Heart right ventricle (tissue), 16 donors: ENCODE results near the gene INPP5D. TPM values are rescaled to one million over a fixed set of nuclear protein-coding genes. Genes with fewer than 3 reads are reported as not detected.

ENCODE experiments used
- ATAC-seq, 8 donors: fragments of 200-7000 bp; cut with Tn5 transposase; one replicate each; pipeline ENCODE4 v1.9.1; 2020; ENCODE audit warnings: mild to moderate bottlenecking in 8 of 8, moderate library complexity in 8 of 8, moderate number of reproducible peaks in 1 of 8
- DNase-seq, 2 donors: peaks; one replicate each; pipeline ENCODE4 v3.0.0-alpha.2; 2020
- H3K27ac ChIP-seq, 10 donors: fragments of 200-600 bp; sonication (generic) in 2 of 10; one replicate each; pipeline versions ENCODE4 v1.5.0 to v1.8.0; 2020 to 2022; ENCODE audit warnings: mild to moderate bottlenecking in 3 of 10
- H3K27me3 ChIP-seq, 7 donors: fragments of 200-600 bp; one replicate each; pipeline ENCODE4 v1.8.0; 2021 to 2022; ENCODE audit warnings: mild to moderate bottlenecking in 2 of 7
- H3K36me3 ChIP-seq, 9 donors: fragments of 200-600 bp; sonication (generic) in 1 of 9; one replicate each; pipeline versions ENCODE4 v1.5.0 to v1.8.0; 2020 to 2022; ENCODE audit warnings: mild to moderate bottlenecking in 2 of 9
- H3K4me1 ChIP-seq, 9 donors: fragments of 200-600 bp; sonication (generic) in 1 of 9; one replicate each; pipeline versions ENCODE4 v1.5.0 to v1.8.0; 2020 to 2022; ENCODE audit warnings: mild to moderate bottlenecking in 4 of 9
- H3K4me3 ChIP-seq, 10 donors: fragments of 200-600 bp; sonication (generic) in 2 of 10; one replicate each; pipeline versions ENCODE4 v1.5.0 to v1.8.0; 2020 to 2022; ENCODE audit warnings: mild to moderate bottlenecking in 7 of 10, moderate library complexity in 2 of 10
- H3K9me3 ChIP-seq, 11 donors: fragments of 200-600 bp in 10 of 11; sonication (generic) in 2 of 11; one replicate each; pipeline versions ENCODE4 v1.5.0 to v1.8.0; 2013 to 2022; ENCODE audit warnings: mild to moderate bottlenecking in 2 of 11, control low read depth in 1 of 11, moderate library complexity in 1 of 11
- WGBS, 2 donors: extraction: QIAGEN DNeasy Blood & Tissue Kit; methylation state at CpG; one replicate each; pipeline ENCODE4 v1.1.7; 2013; ENCODE audit warnings: inconsistent platforms in 1 of 2; 5-methylcytosine and 5-hydroxymethylcytosine counted together
- intact Hi-C, 10 donors: fragments of 100-400 bp; cut with DNase I; formaldehyde crosslinking; loops; one replicate each; pipeline versions ENCODE4 v1.11.1 to v1.14.2; 2022
- polyA plus RNA-seq, 2 donors: library from polyadenylated mRNA; stranded (reverse); fragments of 200-250 nt; gene quantifications; one replicate each; pipeline ENCODE4 v1.2.3, GENCODE V29; 2013
- total RNA-seq, 10 donors: library from RNA; stranded (reverse); fragmentation: NEBNext Ultra II Directional in 3 of 10; extraction: Animal tissue kit (Norgen Biotek cat#: 25700) in 3 of 10; gene quantifications; one replicate each; pipeline versions ENCODE4 v1.2.1 to v1.2.4, GENCODE V29; 2021 to 2023
- TF ChIP-seq, protein P1 (sequence below), 9 donors: fragments of 200-600 bp; sonication (generic) in 2 of 9; IDR thresholded peaks; one replicate each; pipeline versions ENCODE4 v1.5.0 to v1.8.0; 2021 to 2022; ENCODE audit warnings: antibody characterized with exemption in 9 of 9, mild to moderate bottlenecking in 5 of 9, moderate library complexity in 1 of 9
- donor health status: Arrhythmogenic right ventricular cardiomyopathy.
- donor health status: ischemic (EF 13 %, LVEDD 7.1; RV severe dilation, severe dysfunction).
- donor health status: healthy with polysubstance abuse.
- donor health status: DM: no; HTN: yes; CAD: no.
- donor health status: DM: no; HTN: no; CAD: no.
- donor health status: ischemic (EF 25% LVEDD 6.9; RV normal size, moderate dysfunction).
- donor health status: ischemic (EF 25% LVEDD 5.7; RV mildly dilated, moderate dysfunction).
- donor health status: healthy.
- donor health status: DM: yes; HTN: yes; CAD: no.
- donor health status: Ischemic cardiomyopathy.
- donor health status: ischemic (EF 35%, LVEDD 5.7; RV mildly dilated, moderate dysfunction).
- donor health status: nonischemic (EF 11% LVEDD 7.7; RV severe dilation, severe dysfunction).
- donor health status: DM: yes; HTN: yes; CAD: no.
- donor health status: PGD.
- donor health status: ischemic (EF 29% LVEDD 5.4; RV normal size, mild dysfunction).
- donor health status: nonischemic (EF 23%, LVEDD 6.1; RV moderate dilation, normal function).

INPP5D gene
- total and polyA plus RNA-seq, 12 donors, result 2.9 to 17.2 (median 5.7) TPM

DNA sequence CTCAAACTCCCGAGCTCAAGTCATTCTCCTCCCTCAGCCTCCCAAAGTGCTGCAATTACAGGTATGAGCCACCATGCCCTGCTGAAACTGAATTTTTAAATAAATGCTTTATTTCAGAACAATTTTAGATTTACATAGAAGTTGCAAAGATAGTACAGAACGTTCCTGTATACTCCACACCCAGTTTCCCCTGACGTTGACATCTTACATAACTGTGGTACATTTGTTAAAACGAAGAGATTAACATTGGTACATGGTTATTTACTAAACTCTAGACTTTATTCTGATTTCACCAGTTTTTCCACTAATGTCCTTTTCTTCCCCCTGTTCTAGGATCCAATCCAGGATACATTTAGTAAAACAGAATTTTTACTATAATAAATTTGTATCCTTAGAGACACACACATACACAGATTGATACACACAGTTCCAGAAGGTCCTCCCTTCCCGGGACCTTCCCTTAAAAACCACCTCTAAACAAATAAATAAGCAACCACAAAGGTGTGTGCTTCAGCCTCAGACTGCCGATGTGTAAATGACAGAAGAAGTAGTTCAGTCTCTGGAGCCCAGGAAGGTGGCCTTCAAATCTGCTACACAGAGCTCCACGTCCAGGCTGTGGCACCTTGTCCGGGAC lies 20.8 kb upstream of the INPP5D start:
- peaks cover 0 to 3% (median 0%) of the 10 kb centered on the region in 9 donors for H3K4me1 ChIP-seq
- no peaks in the 10 kb centered on the region for H3K36me3 ChIP-seq
- peaks cover 0 to 15% (median 0%) of the 10 kb centered on the region in 7 donors for H3K27me3 ChIP-seq
- ATAC-seq, result no peak
- H3K9me3 ChIP-seq, result no peaks in the 10 kb centered on the region
- WGBS, 2 donors, result 84 to 88% methylated on average over 8 of the region's 8 CpGs
- TF ChIP-seq, protein P1, sequence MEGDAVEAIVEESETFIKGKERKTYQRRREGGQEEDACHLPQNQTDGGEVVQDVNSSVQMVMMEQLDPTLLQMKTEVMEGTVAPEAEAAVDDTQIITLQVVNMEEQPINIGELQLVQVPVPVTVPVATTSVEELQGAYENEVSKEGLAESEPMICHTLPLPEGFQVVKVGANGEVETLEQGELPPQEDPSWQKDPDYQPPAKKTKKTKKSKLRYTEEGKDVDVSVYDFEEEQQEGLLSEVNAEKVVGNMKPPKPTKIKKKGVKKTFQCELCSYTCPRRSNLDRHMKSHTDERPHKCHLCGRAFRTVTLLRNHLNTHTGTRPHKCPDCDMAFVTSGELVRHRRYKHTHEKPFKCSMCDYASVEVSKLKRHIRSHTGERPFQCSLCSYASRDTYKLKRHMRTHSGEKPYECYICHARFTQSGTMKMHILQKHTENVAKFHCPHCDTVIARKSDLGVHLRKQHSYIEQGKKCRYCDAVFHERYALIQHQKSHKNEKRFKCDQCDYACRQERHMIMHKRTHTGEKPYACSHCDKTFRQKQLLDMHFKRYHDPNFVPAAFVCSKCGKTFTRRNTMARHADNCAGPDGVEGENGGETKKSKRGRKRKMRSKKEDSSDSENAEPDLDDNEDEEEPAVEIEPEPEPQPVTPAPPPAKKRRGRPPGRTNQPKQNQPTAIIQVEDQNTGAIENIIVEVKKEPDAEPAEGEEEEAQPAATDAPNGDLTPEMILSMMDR (IDR thresholded peaks at IDR 0.05), result no peak
- H3K4me3 ChIP-seq, result no peak overlapping the region
- H3K27ac ChIP-seq, result no peak overlapping the region
- intact Hi-C loops, result loop anchor here in 1 of 10 donors (10.0 kb wide), 1 partner anchor 185 kb away; no protein-coding TSS in a partner anchor
- no peak for DNase-seq

DNA sequence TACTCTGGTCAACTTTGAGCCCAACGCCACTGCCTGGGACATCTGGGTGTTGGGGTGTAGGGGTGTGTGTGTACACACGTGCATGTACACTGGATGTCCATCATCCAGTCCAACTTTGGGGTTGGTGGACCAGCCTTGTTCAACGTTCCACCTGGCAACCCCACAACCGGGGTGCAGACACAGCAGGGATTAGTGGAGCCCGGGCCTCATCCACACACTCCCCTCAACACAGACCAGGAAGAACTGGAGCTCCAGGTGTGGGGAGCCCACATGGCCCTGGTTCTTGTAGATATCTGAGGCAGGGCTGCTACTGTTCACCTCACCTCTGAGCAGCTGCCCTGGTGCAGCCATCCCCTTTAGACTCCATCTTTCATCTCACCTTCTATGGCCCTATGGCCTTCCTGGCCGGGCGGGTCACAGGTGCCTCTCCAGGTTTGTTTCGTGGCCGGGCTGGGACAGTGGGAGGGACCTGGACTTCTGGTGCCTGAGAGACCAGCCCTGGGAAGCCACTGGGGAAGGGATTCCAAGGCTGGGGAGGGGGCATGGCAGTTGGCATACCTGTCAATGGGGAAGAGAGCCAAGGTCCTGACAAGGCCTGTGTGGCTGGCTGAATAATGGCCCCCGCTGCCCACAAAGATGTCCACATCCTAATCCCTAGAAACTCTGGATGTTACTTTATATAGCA lies 20.2 kb upstream of the INPP5D start:
- no peaks in the 10 kb centered on the region for H3K36me3 ChIP-seq
- TF ChIP-seq, protein P1 (IDR thresholded peaks at IDR 0.05), result no peak
- no peaks in the 10 kb centered on the region for H3K9me3 ChIP-seq
- intact Hi-C loops, result loop anchor here in 2 of 10 donors (10.0 kb wide), 2 partner anchors 185 to 215 kb away; partner anchors contain the start of gene ATG16L1 (in 1 of the 2)
- DNase-seq (no peak), ATAC-seq (no peak)
- peaks cover 0 to 3% (median 0%) of the 10 kb centered on the region in 9 donors for H3K4me1 ChIP-seq
- no peak overlapping the region for H3K27ac ChIP-seq
- no peak overlapping the region for H3K4me3 ChIP-seq
- peaks cover 0 to 15% (median 0%) of the 10 kb centered on the region in 7 donors for H3K27me3 ChIP-seq
- 87 to 91% methylated on average over 10 of the region's 10 CpGs for WGBS, 2 donors

DNA sequence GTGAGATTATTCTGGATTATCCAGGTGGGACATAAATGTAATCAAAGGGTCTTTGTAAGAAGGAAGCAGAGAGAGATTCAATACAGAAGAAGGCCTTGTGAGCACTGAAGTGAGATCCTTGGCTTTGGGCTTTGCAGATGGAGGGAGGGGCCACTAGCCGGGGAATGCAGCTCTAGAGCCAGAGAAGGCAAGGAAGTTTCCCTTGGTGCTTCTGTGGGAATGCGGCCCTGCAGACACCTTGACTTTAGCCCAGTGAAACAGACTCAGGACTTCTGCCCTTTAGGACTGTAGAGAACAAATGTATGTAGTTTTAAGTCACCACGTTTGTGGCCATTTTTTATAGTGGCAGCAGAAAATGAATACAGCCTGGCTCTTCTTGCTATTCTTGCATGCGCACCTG lies 19.6 kb upstream of the INPP5D start:
- H3K27me3 ChIP-seq, result peaks cover 0 to 15% (median 0%) of the 10 kb centered on the region in 7 donors
- no peak overlapping the region for H3K4me3 ChIP-seq
- TF ChIP-seq, protein P1 (IDR thresholded peaks at IDR 0.05), result no peak
- DNase-seq (no peak), ATAC-seq (no peak)
- 82 to 83% methylated on average over 4 of the region's 4 CpGs for WGBS, 2 donors
- H3K36me3 ChIP-seq, result no peaks in the 10 kb centered on the region
- H3K9me3 ChIP-seq, result no peaks in the 10 kb centered on the region
- H3K27ac ChIP-seq, result no peak overlapping the region
- intact Hi-C loops, result loop anchor here in 1 of 10 donors (10.0 kb wide), 1 partner anchor 214 kb away; the partner anchor contains the start of gene ATG16L1
- peaks cover 0 to 3% (median 0%) of the 10 kb centered on the region in 9 donors for H3K4me1 ChIP-seq

DNA sequence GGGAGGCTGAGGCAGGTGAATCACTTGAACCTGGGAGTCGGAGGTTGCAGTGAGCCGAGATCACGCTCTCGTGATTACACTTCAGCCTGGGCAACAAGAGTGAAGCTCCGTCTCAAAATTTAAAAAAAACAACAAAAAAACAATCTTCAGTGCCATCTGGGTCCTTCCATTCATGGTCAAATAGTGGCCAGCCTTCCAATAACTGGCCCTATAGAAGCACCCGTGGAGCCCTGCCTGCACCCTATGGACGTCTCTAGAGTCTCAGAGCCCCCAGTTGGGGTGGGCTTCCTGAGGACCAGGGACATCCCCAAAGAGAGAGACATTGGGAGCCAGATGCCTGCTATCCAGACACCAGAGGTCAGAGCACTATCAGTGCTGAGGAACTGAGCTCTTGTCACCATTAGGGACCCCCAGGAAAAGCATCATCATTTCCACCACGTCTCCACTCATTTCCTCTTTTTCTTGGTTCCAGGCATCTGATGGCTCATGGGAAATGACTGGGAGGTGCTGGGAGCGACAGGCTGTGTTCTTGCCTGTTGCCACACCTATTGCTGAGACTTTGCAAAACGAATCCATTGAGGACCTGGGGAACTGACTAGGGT lies 18.3 kb upstream of the INPP5D start:
- no peak overlapping the region for H3K27ac ChIP-seq
- peak in 6 of 8 donors; percentile 52 to 88 (median 79) for ATAC-seq
- H3K4me1 ChIP-seq, result peaks cover 0 to 3% (median 0%) of the 10 kb centered on the region in 9 donors
- TF ChIP-seq, protein P1 (IDR thresholded peaks at IDR 0.05), result peak in 3 of 9 donors; percentile 5 to 23 (median 21)
- H3K27me3 ChIP-seq, result peaks cover 0 to 15% (median 0%) of the 10 kb centered on the region in 7 donors
- 72 to 76% methylated on average over 10 of the region's 10 CpGs for WGBS, 2 donors
- no peaks in the 10 kb centered on the region for H3K9me3 ChIP-seq
- no peak for DNase-seq
- H3K36me3 ChIP-seq, result no peaks in the 10 kb centered on the region
- no peak overlapping the region for H3K4me3 ChIP-seq
- intact Hi-C loops, result loop anchor here in 1 of 10 donors (10.0 kb wide), 1 partner anchor 213 kb away; the partner anchor contains the start of gene ATG16L1
